ENCODE measurements around the gene DENND1B. TPM values are rescaled to one million over a fixed set of nuclear protein-coding genes. Genes with fewer than 3 reads are reported as not detected.
"Not testable (repeated sequence)": the region's sequence is repeated elsewhere in the genome, so short reads cannot be mapped to it uniquely, and the experiment has no call there.

The DENND1B gene
- polyA plus RNA-seq, 5 donors: 8.8 to 17.1 (median 13.8) TPM

DNA sequence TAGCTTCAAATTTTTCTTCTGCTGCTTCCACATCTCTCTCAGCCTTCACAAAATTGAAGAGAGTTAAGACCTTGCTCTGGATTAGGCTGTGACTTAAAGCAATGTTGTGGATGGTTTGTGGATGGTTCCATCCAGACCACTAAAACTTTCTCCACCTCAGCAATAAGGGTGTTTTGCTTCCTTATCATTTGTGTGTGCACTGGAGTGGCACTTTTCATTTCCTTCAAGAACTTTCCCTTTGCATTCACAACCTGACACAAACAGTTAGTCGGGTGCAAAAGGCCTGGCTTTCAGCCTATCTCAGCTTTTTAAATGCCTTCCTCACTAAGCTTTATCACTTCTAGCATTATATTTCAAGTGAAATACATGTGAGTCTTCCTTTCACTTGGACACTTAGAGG is 30.3 kb downstream of the DENND1B start:
- DNase-seq: no peak

GRCh38 chr1:197743578-197743977 is 31.7 kb downstream of the DENND1B start:
- DNase-seq: no peak

- no peak for DNase-seq
Observed at GRCh38 chr1:197740992-197741391, 34.3 kb downstream of the DENND1B start.

DNA sequence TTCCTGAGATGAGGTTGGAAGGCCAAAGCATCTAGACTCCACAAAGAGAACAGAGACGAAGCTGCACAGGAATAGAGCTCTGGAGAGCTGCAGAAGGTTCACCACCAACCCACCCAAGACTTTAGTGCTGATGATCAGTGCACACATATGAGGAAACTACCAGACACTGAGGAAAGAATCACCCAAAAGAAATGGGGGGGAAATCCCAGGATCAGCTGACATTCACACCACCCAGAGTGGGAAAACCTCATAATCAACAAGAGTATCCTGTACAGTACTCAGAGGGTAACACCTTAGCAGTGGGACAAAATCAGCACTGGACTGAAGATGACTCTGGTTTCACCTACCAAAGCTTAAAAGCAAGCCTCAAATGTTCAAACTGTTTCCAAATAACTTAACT is 36.4 kb downstream of the DENND1B start:
- DNase-seq: no peak

GRCh38 chr1:197737916-197738315 is 37.4 kb downstream of the DENND1B start:
- no peak for DNase-seq

GRCh38 chr1:197736685-197737084 is 38.6 kb downstream of the DENND1B start:
- DNase-seq: no peak

DNA sequence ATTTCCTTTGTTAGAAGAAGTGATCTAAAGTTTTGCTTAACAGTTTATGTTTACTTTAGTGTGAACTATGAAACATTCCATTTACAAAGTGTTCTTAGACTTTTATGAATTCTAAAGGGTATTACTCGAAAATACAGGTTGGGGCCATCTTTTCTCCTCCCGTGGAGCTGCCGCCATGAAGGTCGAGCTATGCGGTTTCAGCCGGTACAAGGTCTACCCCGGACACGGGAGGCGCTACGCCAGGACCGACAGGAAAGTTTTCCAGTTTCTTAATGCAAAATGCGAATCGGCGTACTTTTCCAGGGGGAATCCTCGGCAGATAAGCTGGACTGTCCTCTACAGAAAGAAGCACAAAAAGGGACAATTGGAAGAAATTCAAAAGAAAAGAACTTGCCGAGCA is 39.8 kb downstream of the DENND1B start:
- no peak for DNase-seq

GRCh38 chr1:197733324-197733723 is 42.0 kb downstream of the DENND1B start:
- DNase-seq: no peak

GRCh38 chr1:197732187-197732586 is 43.1 kb downstream of the DENND1B start:
- no peak for DNase-seq

- DNase-seq: no peak
Observed at GRCh38 chr1:197731449-197731848, 43.8 kb downstream of the DENND1B start.

DNA sequence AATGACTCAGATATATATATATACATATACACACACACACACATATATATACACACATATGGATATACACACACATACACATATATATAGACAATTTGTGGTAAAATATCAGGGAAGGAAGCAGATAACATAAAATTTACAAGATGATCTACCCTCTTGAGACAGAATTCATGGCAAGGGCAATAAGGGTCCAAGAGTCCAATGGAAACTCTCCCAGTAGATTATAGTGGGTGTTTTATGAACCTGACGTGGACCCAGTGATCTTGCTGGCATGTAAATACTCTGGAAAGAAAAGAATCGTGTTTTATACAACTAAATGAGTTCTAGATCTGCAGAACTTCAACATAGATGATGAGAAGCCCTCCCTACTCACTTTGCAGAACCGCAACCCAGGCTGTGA is 49.3 kb downstream of the DENND1B start:
- DNase-seq: no peak

GRCh38 chr1:197725044-197725443 is 50.2 kb downstream of the DENND1B start:
- DNase-seq: no peak

GRCh38 chr1:197715806-197716205 is 59.5 kb downstream of the DENND1B start:
- DNase-seq: no peak

DNA sequence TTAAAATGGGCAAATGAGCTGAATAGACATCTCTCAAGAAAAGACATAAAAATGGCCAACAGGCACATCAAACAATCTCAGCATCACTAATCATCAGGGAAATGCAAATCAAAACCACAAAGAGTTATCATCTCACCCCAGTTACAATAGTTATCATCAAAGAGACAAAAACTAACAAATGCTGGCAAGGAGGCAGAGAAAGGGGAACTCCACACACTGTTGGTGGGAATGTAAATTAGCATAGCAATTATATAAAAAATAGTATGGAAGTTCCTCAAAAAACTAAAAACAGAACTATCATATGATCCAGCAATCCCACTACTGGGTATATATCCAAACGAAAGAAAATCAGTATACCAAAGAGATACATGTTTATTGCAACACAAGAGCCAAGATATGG is 68.7 kb downstream of the DENND1B start:
- no peak for DNase-seq

- no peak for DNase-seq
Observed at GRCh38 chr1:197705941-197706340, 69.3 kb downstream of the DENND1B start.

GRCh38 chr1:197700688-197701087 is 74.6 kb downstream of the DENND1B start:
- DNase-seq: not testable (repeated sequence)

- no peak for DNase-seq
Observed at GRCh38 chr1:197696372-197696771, 78.9 kb downstream of the DENND1B start.

DNA sequence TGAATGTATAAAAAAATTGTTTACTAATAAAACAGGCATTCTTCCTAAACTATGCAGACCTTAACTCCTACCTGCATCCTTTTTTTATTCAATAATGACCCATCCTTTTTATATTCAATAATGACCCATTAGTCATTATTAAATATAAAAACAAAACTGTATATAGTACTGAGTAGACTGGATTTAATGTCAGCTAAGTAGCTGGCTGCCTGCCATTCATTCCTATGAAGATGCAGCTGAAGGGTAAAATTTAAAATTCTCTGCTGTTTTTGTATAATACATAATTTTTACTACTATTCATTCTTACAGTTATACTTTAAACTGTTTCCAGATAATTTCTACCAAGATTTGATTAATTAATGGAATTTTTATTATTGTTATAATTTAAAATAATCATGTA is 79.3 kb downstream of the DENND1B start:
- DNase-seq: no peak

DNA sequence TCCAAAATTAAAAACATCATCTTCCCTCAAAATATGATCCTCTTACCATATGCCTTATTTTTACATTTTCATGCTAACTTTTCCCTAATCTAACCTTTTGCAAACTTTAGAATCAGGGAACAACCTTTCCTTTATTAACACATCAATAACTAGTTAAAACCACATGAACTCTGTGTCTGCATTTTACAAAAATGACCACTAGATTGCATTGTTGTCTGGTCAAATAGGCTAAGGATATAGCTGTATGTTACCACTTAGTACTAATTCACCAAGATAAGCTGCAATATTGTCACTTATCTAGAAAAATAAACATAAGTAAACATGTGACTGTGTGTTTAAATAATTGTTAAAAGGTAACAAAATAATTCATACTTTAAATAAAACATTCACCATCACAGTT is 82.3 kb downstream of the DENND1B start:
- no peak for DNase-seq

GRCh38 chr1:197691816-197692215 is 83.5 kb downstream of the DENND1B start:
- DNase-seq: no peak

GRCh38 chr1:197690074-197690473 is 85.2 kb downstream of the DENND1B start:
- DNase-seq: no peak

DNA sequence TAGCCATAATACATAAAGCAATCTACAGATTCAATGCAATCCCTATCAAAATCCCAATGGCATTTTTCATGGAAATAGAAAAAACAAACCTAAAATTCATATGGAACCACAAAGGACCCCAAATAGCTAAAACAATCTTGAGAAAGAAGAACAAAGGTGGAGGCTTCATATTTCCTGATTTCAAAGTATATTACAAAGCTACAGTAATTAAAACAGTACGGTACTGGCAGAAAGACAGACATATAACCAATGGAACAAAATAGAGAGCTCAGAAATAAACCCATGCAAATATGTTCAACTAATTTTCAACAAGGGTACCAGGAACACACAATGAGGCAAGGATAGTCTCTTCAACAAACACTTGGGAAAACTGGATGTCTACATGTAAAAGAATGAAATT is 87.0 kb downstream of the DENND1B start:
- DNase-seq: no peak

- no peak for DNase-seq
Observed at GRCh38 chr1:197686702-197687355, 88.5 kb downstream of the DENND1B start.

- DNase-seq: no peak
Observed at GRCh38 chr1:197686231-197686630, 89.0 kb downstream of the DENND1B start.

Measured in right lung (tissue), 5 donors.